Right ventricle myocardium superior (tissue), 1 donor: ENCODE measurements around the gene FIGNL2. TPM values are rescaled to one million over a fixed set of nuclear protein-coding genes. Genes with fewer than 3 reads are reported as not detected.
A peak's percentile ranks its signal among the peaks of the same experiment; 100 is the strongest.

Experiments used
- ATAC-seq: fragments of 200-7000 bp; cut with Tn5 transposase; one replicate; pipeline ENCODE4 v1.9.1; 2020; ENCODE audit warnings: mild to moderate bottlenecking; ENCODE audit not compliant: poor library complexity
- DNase-seq: peaks from one replicate; pipeline ENCODE4 v3.0.0-alpha.2; 2020
- intact Hi-C: fragments of 100-400 bp; cut with DNase I; formaldehyde crosslinking; loops from one replicate; pipeline ENCODE4 v1.11.2; 2022
- total RNA-seq: library from RNA; stranded (reverse); fragmentation: NEBNext Ultra II Directional; extraction: Animal tissue kit (Norgen Biotek cat#: 25700); gene quantifications from one replicate; pipeline ENCODE4 v1.2.1, GENCODE V29; 2021
- donor health status: DM: no; HTN: yes; CAD: no; lungs with severe emphysema.

Gene FIGNL2
- total RNA-seq, 1 donor from 2014 or later = 0.30 TPM

DNA sequence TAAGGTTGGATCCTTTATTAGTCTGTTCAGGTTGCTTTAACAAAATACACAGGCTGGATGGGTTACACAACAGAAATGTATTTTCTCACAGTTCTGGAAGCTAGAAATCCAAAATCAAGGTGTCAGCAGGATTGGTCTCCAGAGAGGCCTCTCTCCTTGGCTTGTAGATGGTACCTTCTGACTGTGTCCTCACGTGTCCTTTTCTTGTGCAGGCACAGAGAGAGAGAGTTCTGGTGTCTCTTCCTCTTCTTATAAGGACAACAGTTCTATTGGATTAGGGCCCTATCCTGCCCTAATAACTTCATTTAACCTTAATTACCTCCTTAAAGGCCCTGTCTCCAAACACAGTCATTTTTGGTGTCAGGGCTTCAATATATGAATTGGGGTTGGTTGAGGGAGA, 34.8 kb upstream of the FIGNL2 start:
- DNase-seq (no peak), ATAC-seq (no peak)
- intact Hi-C loops = no loop called here

DNA sequence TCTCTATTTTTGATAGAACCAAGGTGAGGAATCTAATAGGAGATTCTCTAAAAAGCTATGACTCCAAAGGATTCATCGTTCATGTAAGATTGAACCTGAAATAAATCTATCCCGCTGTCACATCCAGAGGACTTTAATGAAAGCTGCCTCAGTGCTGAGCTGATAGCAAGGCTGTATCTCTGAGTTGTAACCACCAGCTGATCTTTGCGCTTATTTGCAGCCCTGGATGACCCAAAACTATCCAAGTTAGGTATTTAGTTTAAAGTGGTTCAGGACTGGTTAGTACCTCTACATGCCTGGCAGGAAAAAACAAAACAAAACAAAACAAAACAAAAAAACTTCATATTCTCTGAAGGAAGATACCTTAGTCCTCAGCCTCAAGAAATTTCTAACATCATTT, 30.6 kb upstream of the FIGNL2 start:
- intact Hi-C loops = no loop called here
- DNase-seq (no peak), ATAC-seq (no peak)

DNA sequence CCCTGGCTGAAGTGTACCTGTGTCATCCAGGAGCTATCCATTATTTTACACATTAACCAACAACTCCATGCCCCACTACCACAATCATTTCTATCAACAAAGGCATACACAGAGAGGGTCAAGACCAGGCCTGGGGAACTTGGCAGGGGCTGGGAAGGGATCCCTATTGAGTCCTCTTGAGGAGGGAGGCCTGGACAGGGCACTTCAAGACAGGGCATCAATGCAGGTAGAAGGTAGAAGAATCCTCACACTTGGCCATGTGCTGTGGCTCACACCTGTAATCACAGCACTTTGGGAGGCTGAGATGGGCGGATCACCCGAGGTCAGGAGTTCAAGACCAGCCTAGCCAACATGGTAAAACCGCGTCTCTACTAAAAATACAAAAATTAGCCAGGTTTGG, 26.0 kb upstream of the FIGNL2 start:
- no peak for DNase-seq
- intact Hi-C loops = loop anchor here (5.0 kb wide), 1 partner anchor 447 kb away; no protein-coding TSS in a partner anchor
- ATAC-seq = no peak

DNA sequence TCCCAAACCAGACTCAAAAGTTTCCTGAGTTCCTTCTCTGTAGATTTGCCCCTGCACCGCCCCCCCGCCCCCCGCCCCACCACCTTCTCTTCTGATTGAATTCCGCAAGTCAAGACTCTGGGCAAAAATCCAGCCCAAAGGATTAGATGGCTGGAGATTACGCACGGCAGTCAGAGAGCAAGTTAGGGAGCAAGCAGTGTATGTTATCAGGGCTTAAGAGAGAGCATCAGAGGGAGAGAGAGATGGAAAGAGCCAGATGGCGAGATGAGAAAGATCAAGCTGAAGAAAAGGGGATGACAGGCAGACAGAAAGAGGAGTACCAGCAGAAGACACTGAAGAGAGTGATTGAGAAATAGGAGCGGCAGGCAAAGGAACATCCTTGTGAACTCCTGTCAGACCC, 25.5 kb upstream of the FIGNL2 start:
- ATAC-seq (no peak), DNase-seq (no peak)
- intact Hi-C loops = loop anchor here (5.0 kb wide), 1 partner anchor 447 kb away; no protein-coding TSS in a partner anchor

DNA sequence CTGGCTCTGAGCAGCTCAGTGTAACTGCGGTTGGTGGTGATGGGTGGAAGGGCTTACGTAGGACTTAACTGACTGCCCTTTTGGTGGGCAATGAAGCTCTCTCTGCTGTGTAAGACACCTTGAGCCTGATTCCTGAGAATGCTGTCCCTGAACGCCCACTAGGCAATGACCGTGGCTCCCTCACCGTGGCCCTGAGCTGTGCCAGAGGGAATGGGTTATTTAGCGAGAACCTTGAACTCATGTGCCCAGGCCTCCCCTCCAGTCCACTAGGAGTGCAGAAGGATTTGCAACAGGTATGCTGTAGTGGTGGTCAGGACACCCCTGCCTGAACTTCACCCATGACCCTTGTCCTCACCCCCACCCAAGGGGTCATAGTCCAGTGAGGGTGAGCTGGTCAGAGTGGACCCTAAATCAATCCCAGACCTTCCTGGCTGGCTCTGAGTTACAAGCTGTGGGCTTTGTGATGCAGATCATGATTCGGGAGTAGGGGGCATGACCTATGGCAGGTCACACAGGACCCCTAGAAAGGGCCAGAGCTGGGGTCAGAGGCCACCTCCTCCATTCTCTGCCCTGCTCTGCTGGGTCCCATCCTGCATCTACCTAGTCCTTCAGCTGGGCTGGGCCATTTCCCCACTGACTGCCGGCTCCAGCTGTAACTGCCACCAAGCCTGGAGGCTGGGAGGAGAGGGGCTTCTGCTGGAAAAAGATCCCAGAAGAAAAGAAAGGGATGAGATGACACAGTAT, 24.9 kb upstream of the FIGNL2 start:
- DNase-seq (no peak), ATAC-seq (no peak)
- intact Hi-C loops = loop anchor here (5.0 kb wide), 1 partner anchor 446 kb away; no protein-coding TSS in a partner anchor

DNA sequence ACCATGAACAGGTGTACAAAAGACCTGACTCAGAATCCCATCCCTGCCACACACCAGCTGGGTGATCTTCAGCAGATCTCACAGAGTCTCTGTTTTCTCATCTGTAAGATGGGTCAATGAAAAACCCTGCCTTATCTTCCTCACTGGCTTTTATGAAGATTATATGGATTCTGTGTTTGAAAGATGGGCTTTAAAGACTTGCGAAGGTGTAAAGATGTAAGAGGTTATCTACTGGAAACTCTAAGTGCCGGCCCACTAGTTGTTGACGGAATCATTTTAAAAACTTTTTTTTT, 24.1 kb upstream of the FIGNL2 start:
- DNase-seq (no peak), ATAC-seq (no peak)
- intact Hi-C loops = loop anchor here (5.0 kb wide), 1 partner anchor 445 kb away; no protein-coding TSS in a partner anchor

DNA sequence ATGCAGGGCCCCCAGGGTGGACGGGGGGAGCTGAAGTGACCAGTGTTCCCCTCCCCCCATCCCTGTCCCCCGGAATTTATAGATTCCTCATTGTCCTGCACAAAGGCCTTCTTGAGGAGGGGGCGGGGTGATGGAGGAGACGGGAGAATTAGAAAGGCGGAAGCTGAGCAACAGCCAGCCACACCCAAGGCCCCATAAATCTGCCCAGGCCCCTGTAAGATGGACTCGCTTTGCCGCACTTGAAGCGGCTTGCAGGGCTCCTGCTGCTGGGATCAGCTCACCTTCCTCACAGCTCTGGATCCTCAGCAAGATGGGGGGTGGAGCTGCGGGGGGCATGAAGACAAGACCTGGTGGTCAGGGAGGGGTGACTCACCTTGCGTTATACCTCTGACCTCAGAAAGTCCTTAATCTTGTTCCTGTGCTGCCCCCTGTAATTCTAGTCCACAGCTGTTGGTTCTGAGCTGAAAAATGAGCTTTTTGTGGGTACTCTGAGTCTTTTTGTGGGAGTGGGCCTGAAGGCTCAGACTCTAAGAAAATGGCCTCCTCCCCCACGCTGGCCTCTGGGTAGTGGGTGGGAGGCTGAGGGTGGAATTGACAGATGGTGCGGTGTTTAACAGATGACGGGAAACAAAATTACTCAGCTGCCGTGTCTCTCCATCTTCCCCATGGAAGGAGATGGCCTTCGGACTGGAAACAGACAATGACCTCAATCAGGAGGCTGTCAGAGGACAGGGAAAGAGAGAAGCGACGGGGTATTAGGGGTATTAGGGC, 23.6 kb upstream of the FIGNL2 start:
- intact Hi-C loops = loop anchor here (5.0 kb wide), 1 partner anchor 445 kb away; no protein-coding TSS in a partner anchor
- ATAC-seq (no peak), DNase-seq (no peak)

DNA sequence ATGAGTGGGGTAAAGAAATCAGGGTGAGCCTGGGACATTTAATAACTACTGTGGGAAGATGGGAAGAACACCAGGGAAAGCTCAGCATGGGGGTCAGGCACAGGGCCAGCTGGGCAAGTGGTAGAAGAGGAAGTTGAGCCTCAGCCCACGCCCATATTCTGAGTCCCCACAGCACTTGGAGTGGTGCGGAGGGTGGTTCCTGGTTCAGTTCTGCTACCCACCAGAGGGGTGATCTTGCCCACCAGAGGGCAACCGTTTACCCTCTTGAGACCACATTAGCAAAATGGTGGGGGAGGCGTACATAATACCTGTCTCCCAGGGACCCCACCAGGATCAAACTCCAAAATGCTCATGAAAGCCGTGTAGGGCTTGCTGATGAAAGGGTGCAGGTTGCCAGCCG, 22.6 kb upstream of the FIGNL2 start:
- ATAC-seq (peak; percentile 74), DNase-seq (peak; percentile 80)
- intact Hi-C loops = loop anchor here (5.0 kb wide), 1 partner anchor 444 kb away; no protein-coding TSS in a partner anchor

DNA sequence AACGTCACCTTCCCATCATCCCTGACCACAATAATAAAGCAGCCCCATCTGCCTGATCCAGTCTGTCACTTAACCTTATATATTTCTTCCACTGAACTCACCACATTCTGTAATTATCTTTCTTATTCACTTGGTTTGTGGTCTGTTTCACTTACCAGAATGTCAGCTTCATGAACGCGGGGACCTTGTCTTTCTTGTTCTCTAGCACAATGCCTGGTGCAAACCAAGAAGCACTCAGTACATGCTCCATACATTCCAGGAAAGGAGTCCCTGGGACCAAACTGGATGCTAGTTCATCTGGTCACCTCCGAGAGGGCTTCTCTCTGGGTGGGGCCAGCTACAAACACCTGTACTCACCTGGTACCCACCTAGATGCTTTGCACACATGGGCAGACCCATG, 22.0 kb upstream of the FIGNL2 start:
- DNase-seq = no peak
- intact Hi-C loops = loop anchor here (5.0 kb wide), 1 partner anchor 443 kb away; no protein-coding TSS in a partner anchor
- no peak for ATAC-seq

DNA sequence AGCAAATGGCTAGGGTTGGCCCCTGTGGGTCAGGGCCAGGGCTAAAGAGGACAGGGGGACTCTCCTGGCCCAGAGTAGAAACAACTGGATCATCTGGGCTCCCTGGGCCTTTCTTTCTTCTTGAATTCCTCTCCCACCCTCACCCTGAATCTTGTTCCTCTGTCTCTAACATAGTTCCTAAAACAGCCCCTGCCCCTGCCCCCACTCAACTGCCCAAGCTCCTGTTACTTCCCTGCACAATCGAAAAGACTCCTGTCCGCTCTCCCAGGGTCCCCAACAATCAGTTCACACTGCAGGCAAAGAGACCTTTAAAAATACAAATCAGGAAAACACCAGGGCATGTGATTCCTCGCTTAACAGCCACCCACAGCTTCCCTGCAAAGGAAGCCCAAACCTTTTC, 21.4 kb upstream of the FIGNL2 start:
- intact Hi-C loops = loop anchor here (5.0 kb wide), 1 partner anchor 443 kb away; no protein-coding TSS in a partner anchor
- DNase-seq = no peak
- ATAC-seq = no peak

DNA sequence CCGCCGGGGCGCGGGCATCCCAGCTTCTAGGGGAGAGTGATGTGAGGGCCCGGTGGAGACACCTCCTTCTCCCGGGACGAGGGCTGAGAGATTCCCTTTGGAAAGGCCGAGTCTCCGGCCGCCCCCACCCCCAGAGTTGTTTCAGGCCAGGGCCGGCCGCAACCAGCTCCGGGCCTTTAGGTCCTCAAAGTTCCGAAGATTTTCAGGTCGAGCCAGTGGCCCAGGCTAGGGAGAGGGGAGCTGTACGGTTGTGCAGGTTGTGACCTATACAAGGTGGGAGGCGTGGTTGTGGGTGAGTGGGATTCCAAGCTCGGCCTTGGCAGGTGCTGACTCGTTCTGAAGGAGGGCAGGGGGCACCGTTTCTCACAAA, 21.0 kb upstream of the FIGNL2 start:
- ATAC-seq (no peak), DNase-seq (no peak)
- intact Hi-C loops = no loop called here

DNA sequence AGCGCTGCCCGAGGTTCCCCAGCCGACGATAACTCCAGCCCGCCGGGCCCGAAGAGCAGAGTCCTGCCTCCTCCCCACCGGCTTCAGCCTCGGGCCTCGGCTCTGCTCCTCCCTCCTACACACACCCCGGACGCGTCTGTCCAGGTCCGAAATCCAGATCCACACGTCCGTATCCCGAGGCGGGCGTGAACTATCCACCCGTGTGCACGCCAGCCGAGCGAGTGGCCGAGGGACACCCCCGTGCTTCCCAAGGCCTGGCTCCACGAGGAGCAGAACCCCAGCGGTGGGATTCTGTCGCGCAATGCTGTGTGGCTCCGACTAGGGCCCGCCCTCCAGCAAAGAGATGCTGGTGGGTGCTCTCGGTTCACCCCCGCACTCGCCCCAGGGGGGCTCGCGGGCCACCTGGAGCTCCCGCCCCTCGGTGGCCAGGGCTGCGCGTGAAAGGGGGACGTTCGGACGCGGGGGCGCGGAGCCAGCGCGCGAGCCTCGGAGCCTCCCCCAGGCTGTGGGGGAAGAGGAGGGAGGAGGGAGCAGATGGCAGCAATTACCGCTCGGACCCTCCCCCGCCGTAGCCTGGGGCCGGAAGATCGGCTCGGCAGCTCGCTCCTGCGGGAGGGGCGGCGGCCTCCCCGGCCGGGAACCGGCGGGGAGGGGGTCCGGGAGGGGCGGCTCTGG, 20.4 kb upstream of the FIGNL2 start:
- intact Hi-C loops = no loop called here
- DNase-seq (no peak), ATAC-seq (peak; percentile 41)

DNA sequence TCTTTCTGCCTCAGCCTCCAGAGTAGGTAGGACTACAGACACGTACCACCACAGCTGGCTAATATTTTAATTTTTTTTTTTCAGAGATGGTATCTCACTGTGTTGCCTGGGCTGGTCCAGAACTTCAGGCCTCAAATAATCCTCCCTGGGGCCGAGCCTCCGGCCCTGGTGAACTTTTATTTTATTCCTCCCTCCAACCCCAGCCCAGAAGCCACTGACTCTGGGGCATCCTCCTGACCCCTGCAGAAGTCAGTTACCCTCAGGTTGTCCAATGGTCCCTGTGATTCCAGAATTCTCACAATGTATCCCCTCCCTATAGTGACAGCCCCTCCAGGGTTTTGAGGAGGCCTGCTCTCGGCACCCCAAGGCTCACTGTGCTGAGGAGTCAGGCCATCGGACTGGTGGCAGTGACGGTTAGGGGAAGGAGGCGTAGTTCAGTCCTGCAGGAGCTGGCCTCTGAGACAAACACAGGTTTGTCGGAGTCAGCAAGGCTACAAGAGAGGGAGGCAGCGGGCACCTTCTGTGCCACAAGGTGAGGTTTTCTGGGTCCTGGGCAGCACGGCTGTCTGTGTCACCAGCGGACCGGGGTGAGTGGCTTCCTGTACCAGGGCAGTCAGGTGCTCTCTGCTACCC, 19.4 kb upstream of the FIGNL2 start:
- intact Hi-C loops = no loop called here
- ATAC-seq (no peak), DNase-seq (no peak)

DNA sequence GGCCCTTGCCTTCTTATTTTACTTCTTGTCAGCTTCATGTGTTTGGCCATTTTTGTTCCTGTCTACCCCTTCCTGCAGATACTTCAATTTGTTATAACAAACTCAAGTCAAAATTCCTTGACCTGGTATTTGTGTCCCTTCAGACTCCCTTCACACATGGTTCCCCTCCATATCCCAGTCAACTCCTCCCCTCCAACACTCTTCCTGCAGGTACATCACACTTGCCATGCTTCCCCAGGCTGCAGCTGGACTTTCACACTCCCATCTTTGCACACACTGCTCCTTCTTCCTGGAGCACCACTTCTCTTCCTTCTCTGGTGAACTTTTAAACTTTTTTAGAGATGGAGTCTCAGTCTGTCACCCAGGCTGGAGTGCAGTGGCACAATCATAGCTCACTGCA, 18.9 kb upstream of the FIGNL2 start:
- DNase-seq (no peak), ATAC-seq (no peak)
- intact Hi-C loops = no loop called here

DNA sequence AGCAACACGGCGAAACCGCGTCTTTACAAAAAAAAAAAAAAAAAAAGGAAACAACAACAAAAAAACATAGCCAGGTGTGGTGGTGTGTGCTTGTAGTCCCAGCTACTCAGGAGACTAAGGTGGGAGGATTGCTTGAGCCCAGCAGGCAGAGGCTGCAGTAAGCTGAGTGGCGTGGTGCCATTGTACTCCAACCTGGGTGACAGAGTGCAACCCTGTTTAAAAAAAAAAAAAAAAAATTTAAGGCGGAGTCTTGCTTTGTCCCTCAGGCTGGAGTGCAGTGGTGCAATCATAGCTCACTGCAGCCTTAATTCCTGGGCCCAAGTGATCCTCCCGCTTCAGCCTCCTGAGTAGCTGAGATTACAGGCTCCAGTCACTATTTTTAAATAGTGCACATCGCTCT, 18.2 kb upstream of the FIGNL2 start:
- DNase-seq (no peak), ATAC-seq (no peak)
- intact Hi-C loops = no loop called here

DNA sequence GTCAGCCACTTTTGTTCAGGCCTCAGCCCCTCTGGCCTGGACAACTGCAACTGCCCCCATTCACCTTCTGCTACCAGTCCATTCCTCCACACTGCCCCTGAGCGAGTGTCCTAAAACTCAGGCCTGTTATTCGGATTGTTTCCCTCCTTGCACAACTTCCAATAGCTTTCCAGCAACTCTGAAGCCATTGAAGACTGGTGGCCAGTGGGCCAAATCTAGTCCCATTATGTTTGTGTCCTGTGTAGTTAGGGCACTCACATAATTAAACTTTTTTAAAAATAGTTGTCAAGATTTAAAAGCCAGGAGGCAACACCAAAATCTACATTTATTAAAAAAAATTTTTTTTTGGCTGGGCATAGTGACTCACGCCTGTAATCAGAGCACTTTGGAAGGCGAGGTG, 17.8 kb upstream of the FIGNL2 start:
- intact Hi-C loops = no loop called here
- no peak for DNase-seq
- ATAC-seq = no peak

DNA sequence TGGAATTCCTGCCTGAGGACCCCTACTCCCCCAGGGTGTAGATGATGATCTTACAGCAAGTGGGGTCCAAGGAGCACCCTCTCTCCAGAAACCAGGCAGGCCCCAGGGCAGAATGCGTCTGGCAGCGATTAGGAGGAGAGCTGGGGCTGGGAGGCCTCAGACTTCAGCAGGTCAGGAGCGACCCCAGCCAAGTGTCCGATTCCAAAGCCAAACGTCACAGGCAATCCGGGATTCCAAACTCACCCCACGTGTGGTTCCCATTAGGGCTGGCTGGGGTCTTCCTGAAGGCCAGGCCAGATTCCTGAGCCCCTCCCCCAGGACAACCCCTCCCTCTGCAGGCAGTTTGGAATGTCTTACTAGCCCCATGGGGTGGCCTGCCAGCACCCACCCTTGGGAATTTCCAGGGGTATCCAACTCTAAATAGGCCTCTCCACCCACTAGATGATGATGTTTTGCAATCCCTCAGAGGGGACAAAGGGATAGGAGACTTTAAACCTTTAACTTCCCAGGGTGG, 17.3 kb upstream of the FIGNL2 start:
- no peak for DNase-seq
- ATAC-seq = no peak
- intact Hi-C loops = no loop called here

DNA sequence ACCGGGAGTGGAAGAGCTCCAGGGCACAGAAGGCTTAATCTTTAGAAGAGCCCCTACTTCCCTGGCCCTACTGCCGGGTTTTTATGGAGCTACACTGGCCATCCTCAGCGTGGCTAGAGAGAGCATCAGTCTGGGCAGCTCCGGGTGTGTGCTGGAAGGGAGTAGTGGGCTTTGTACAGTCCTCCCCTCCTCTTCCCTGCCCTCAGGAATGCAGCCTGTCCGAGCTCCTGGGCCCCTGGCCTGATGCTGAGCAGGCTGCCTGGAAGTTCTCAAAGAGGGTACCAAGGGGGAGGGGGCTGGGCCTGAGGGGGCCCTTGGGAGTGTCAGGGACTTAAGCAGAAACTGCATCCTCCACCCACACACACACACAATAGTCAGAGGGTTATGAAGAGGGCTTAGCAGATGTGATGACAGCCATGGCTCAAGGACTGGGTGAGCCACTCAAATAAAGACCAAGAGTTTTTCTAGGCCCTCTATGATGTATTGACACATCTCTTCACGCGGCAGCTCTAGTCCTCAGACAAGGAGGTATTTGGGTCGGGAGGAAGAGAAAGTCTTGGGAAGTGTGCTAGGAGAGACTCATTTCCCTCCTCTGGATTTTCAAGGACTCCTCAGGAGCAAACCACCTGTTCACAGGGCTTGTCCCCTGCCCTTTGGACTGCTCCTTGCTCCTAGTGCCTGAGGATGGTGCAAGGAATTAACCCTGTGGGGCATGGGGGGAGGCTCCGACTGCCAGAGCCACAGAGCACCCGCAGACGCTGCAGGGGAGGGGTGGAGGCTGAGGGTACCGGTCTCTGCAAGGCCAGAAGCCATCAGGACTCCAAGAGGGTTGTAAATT, 16.5 kb upstream of the FIGNL2 start:
- intact Hi-C loops = no loop called here
- DNase-seq (no peak), ATAC-seq (no peak)
